Fibroblast of skin of abdomen (primary cell): ENCODE results near the gene DNM3.

Experiments used
- DNase-seq: peaks from one replicate; pipeline ENCODE4 v3.0.0-alpha.2; 2013

Gene DNM3

GRCh38 chr1:171931752-171932151, 90.5 kb downstream of the DNM3 start:
- DNase-seq: no peak

- no peak for DNase-seq
Measured at GRCh38 chr1:171934664-171935063, 93.4 kb downstream of the DNM3 start.

- DNase-seq: no peak
Measured at GRCh38 chr1:171935086-171935485, 93.8 kb downstream of the DNM3 start.

GRCh38 chr1:171935664-171936063, 94.4 kb downstream of the DNM3 start:
- no peak for DNase-seq

GRCh38 chr1:171937938-171938337, 96.6 kb downstream of the DNM3 start:
- no peak for DNase-seq

- no peak for DNase-seq
Measured at GRCh38 chr1:171939740-171940139, 98.4 kb downstream of the DNM3 start.

- DNase-seq: peak; percentile 40
Measured at GRCh38 chr1:171940368-171940767, 99.1 kb downstream of the DNM3 start.

- DNase-seq: no peak
Measured at GRCh38 chr1:171941920-171942319, 100.6 kb downstream of the DNM3 start.

GRCh38 chr1:171943973-171944561, 102.8 kb downstream of the DNM3 start:
- no peak for DNase-seq

GRCh38 chr1:171948511-171948910, 107.2 kb downstream of the DNM3 start:
- no peak for DNase-seq

GRCh38 chr1:171949316-171949715, 108.0 kb downstream of the DNM3 start:
- DNase-seq: no peak

- DNase-seq: no peak
Measured at GRCh38 chr1:171953835-171954234, 112.5 kb downstream of the DNM3 start.

GRCh38 chr1:171954361-171954760, 113.1 kb downstream of the DNM3 start:
- DNase-seq: no peak

GRCh38 chr1:171961861-171962260, 120.6 kb downstream of the DNM3 start:
- no peak for DNase-seq

GRCh38 chr1:171963762-171964161, 122.5 kb downstream of the DNM3 start:
- DNase-seq: no peak

GRCh38 chr1:171965777-171966176, 124.5 kb downstream of the DNM3 start:
- peak; percentile 59 for DNase-seq

GRCh38 chr1:171966426-171967220, 125.3 kb downstream of the DNM3 start:
- DNase-seq: no peak

GRCh38 chr1:171969226-171969625, 127.9 kb downstream of the DNM3 start:
- no peak for DNase-seq

- DNase-seq: no peak
Measured at GRCh38 chr1:171969813-171970212, 128.5 kb downstream of the DNM3 start.

GRCh38 chr1:171972846-171973245, 131.5 kb downstream of the DNM3 start:
- no peak for DNase-seq

GRCh38 chr1:171973421-171973820, 132.1 kb downstream of the DNM3 start:
- no peak for DNase-seq

- DNase-seq: peak; percentile 5
Measured at GRCh38 chr1:171981303-171981702, 140.0 kb downstream of the DNM3 start.

- peak; percentile 45 for DNase-seq
Measured at GRCh38 chr1:171983584-171983983, 142.3 kb downstream of the DNM3 start.

- no peak for DNase-seq
Measured at GRCh38 chr1:171984262-171984661, 143.0 kb downstream of the DNM3 start.
